Measurements from ENCODE around the gene DPP6.

DNA sequence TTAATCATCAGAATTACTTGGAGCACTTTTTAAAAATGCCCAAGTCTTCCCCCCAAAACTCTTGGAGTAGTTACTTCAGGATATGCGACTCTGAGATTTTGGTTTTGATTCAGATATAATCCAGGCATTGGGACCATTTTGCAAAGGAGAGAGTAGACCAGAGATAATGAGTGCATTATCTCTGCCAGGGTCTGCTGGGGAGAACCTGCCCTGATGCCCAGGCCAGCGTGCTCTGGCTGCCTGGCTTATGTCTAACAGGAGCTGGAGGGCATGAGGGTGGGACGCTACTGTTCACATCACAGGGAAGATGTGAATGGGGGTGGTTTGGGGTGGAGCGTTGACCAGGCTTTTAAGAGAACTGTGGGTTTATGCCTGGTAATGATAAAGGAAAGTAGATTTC lies 336.2 kb downstream of the DPP6 start:
- no peak for TF ChIP-seq FOXM1 (IDR thresholded peaks at IDR 0.05; ENCODE audit: borderline replicate concordance)
- no peak for TF ChIP-seq NFRKB (IDR thresholded peaks at IDR 0.05)
- TF ChIP-seq SUZ12 (IDR thresholded peaks at IDR 0.05) = no peak

Data from HEK293T (cell line).